ENCODE measurements around the gene NRIP1. TPM values are rescaled to one million over a fixed set of nuclear protein-coding genes. Genes with fewer than 3 reads are reported as not detected.

Gene NRIP1
- polyA plus RNA-seq, 1 donor from 2014 or later, result 48.4 TPM

DNA sequence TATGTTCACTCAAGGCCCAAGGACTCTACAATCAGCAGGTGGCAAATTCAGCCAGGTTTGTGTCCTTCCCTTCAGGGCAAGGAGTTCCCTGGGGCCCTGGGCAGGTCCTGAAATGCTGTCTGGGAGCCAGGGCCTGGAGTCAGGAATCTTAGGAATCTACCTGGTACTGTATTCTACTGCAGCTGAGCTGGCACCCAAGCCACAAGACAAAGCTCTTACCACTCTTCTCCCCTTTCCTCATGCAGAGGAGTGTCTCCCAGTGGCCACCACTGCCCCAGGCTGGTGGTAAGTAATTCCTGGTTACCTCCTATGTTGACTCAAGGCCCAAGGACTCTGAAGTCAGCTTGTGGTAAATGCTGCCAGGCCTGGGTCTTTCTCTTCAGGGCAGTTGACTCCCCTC lies 153.4 kb downstream of the NRIP1 start:
- Histone ChIP-seq H3K9ac (ENCODE audit: low read length) (no peak overlapping the region), H4K20me1 (ENCODE audit: insufficient read depth) (no peaks in the 10 kb centered on the region), H3K27ac (ENCODE audit: low read length) (no peak overlapping the region), H3K27me3 (ENCODE audit: insufficient read depth, low read depth, low read length) (no peaks in the 10 kb centered on the region), H3K79me2 (replicated peaks; ENCODE audit: insufficient read depth, low read length) (no peaks in the 10 kb centered on the region), H3K4me2 (ENCODE audit: low read length) (no peak overlapping the region), H3K36me3 (ENCODE audit: insufficient read depth, low read length) (no peaks in the 10 kb centered on the region), H3K9me3 (ENCODE audit: low read length) (no peaks in the 10 kb centered on the region), H3K4me3 (ENCODE audit: low read length) (no peak overlapping the region), H3F3A (ENCODE audit: insufficient read depth, low read length, poor library complexity, severe bottlenecking) (no peaks in the 10 kb centered on the region), H3K9me2 (ENCODE audit: insufficient read depth, low read length) (no peaks in the 10 kb centered on the region), H2AFZ (ENCODE audit: low read depth, low read length) (no peak overlapping the region)
- TF ChIP-seq EP300 (conservative IDR thresholded peaks at IDR 0.05; ENCODE audit: poor library complexity, severe bottlenecking) (no peak), POLR2AphosphoS5 (IDR thresholded peaks at IDR 0.05) (no peak), SMC3 (conservative IDR thresholded peaks at IDR 0.05; ENCODE audit: poor library complexity) (no peak), RAD21 (conservative IDR thresholded peaks at IDR 0.05) (no peak), TAF1 (IDR thresholded peaks at IDR 0.05; ENCODE audit: low read depth) (no peak), EZH2 (IDR thresholded peaks at IDR 0.05; ENCODE audit: borderline replicate concordance, insufficient read depth, low read length, poor library complexity, severe bottlenecking) (no peak), MXI1 (conservative IDR thresholded peaks at IDR 0.05; ENCODE audit: poor library complexity, severe bottlenecking) (no peak)
- TF ChIP-seq, protein P1, sequence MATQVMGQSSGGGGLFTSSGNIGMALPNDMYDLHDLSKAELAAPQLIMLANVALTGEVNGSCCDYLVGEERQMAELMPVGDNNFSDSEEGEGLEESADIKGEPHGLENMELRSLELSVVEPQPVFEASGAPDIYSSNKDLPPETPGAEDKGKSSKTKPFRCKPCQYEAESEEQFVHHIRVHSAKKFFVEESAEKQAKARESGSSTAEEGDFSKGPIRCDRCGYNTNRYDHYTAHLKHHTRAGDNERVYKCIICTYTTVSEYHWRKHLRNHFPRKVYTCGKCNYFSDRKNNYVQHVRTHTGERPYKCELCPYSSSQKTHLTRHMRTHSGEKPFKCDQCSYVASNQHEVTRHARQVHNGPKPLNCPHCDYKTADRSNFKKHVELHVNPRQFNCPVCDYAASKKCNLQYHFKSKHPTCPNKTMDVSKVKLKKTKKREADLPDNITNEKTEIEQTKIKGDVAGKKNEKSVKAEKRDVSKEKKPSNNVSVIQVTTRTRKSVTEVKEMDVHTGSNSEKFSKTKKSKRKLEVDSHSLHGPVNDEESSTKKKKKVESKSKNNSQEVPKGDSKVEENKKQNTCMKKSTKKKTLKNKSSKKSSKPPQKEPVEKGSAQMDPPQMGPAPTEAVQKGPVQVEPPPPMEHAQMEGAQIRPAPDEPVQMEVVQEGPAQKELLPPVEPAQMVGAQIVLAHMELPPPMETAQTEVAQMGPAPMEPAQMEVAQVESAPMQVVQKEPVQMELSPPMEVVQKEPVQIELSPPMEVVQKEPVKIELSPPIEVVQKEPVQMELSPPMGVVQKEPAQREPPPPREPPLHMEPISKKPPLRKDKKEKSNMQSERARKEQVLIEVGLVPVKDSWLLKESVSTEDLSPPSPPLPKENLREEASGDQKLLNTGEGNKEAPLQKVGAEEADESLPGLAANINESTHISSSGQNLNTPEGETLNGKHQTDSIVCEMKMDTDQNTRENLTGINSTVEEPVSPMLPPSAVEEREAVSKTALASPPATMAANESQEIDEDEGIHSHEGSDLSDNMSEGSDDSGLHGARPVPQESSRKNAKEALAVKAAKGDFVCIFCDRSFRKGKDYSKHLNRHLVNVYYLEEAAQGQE (IDR thresholded peaks at IDR 0.05; ENCODE audit: borderline replicate concordance), result no peak

Data from neural cell (in vitro differentiated cells).